Measurements from ENCODE around the gene GPR84.
"Not testable (repeated sequence)": the region's sequence is repeated elsewhere in the genome, so short reads cannot be mapped to it uniquely, and the experiment has no call there.

The GPR84 gene

DNA sequence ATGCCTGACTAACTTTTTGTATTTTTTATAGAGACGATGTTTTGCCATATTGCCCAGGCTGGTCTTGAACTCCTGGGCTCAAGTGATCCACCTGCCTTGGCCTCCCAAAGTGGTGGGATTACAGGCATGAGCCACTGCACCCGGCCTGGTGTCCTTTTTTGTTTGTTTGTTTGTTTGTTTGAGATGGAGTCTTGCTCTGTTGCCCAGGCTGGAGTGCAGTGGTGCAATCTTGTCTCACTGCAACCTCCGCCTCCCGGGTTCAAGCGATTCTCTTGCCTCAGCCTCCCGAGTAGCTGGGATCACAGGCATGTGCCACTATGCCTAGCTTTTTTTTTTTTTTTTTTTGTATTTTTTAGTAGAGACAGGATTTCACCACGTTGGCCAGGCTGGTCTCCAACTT is 10.0 kb downstream of the GPR84 start:
- not testable (repeated sequence) for DNase-seq

DNA sequence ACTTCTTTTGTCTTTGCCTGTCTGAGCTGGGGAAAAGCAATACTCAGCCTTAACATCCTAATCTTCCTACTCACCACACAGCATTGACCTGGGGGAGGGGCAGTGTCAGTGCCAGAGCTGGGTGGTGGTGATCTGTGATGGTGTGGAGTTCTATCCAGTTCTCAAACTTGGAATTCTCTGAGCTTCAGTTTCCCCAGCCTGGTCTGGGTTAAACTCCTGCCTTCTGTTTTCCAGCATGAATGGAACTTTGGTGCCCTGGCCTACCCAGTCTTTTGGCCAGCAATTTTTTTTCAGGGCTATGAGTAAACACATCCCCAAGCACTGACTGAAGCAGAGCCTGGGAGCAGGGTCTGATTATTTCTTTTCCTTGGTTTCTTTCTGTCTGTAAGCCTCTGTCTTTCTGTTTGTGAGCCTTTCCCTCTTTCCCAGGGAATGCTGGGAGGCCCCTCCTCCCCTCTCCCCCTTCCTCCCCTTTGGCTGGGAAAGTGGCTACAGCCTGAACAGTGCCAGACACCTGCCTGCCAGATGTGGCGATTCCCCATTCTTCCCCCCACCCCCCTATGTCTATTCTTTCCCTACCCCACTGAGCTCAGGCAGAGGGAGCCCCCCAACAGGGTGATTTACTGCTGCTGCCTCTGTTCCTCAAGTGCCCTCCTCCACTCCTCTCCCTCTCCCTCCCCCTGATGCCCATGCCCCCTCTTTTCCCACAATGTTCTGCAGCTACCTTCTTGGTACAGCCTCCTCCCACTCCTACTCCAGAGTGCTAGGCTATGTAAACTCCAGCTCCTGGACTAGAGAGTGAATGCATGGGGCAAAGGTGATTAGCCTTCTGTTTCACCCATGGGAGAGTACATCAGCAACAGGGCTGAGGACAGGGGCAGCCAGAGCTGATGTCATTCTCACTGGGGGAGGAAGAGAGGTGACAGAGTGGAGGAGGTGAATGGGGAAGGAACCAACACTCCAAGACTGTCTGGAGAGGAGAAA is 11.1 kb downstream of the GPR84 start:
- DNase-seq = no peak

GRCh38 chr12:54352022-54352531 is 12.2 kb downstream of the GPR84 start:
- DNase-seq = peak; percentile 54

- DNase-seq = no peak
Observed at GRCh38 chr12:54351341-54351740, 12.9 kb downstream of the GPR84 start.

DNA sequence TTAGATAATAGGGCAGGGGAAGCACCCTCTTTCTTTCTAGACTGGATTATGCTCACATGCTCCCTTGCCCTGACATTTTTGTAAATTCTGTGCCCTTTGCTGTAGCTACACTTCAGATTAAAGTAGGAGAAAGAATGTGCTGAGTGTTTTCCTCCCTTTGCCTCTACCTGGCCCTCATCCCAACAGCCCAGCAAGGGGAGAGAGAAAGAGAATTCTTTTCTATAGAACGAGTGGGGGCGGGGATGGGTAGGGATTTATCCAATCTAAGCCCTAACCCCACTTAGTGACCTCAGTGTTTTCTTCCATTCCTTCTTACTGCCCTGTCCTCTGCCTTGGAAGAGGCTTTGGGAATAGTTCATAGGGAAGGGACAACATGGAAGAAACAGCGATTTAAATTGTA is 13.5 kb downstream of the GPR84 start:
- DNase-seq = no peak

GRCh38 chr12:54349679-54350078 is 14.6 kb downstream of the GPR84 start:
- no peak for DNase-seq

DNA sequence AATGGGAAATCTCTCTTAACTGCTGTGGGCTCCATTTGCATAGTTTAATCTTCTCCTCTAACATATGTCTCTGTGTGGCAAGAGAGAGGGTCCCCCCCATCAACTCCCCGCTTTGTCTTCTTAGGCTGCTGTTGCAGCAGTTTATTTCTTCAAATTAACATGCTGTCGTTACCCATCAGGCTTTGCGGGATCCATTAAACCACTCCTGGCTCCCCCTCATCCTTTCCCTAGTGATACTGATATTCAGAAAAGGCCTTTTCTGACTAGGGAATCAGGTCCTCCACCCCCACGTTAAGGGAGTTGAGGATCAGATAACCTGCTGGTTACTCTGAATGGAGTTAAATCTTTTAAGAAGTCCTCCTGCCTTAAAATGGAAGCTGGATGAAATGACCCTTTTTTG is 15.2 kb downstream of the GPR84 start:
- no peak for DNase-seq

GRCh38 chr12:54341378-54342300 is 22.6 kb downstream of the GPR84 start:
- no peak for DNase-seq

DNA sequence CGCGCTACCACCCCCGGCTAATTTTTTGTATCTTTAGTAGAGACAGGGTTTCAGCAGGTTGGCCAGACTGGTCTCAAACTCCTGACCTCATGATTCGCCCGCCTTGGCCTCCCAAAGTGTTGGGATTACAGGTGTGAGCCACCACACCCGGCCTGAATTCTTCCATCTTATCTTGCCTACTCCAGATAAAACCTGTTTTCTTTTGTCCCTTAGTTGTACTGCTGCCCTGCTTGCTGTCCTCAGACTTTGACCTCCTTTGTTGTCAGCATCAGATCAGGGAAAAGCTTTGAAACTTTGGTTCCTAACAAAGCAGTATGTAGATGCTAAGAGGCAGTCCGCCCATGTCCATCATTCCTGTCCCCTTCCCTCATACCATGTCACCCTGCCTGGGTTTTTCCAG is 23.4 kb downstream of the GPR84 start:
- DNase-seq = no peak

DNA sequence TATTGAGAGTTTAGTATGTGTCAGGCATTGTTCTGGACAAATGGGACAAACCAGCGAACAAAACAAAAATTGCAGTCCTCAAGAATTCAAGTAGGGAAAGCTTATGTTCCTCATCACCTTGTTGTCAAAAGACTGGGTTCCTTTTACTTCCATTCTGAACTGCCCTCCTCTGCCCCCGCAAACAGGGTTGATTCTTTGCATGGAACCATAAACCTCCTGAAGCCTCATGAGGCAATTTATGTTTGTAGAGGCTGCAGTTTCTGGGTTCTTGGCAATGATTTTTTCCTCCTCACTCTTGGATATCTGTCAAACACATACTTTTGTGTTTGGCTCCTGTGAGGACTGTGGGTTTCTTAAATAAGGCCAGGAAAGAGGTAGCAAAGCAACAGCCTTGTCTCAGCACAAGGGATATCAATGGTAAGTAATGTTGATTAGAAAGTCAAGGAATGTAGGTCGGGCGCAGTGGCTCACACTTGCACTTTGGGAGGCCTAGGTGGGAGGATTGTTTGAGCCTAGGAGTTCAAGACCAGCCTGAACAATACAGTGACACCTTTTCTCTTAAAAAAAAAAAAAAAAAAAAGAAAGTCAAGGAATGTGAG is 25.5 kb downstream of the GPR84 start:
- no peak for DNase-seq

DNA sequence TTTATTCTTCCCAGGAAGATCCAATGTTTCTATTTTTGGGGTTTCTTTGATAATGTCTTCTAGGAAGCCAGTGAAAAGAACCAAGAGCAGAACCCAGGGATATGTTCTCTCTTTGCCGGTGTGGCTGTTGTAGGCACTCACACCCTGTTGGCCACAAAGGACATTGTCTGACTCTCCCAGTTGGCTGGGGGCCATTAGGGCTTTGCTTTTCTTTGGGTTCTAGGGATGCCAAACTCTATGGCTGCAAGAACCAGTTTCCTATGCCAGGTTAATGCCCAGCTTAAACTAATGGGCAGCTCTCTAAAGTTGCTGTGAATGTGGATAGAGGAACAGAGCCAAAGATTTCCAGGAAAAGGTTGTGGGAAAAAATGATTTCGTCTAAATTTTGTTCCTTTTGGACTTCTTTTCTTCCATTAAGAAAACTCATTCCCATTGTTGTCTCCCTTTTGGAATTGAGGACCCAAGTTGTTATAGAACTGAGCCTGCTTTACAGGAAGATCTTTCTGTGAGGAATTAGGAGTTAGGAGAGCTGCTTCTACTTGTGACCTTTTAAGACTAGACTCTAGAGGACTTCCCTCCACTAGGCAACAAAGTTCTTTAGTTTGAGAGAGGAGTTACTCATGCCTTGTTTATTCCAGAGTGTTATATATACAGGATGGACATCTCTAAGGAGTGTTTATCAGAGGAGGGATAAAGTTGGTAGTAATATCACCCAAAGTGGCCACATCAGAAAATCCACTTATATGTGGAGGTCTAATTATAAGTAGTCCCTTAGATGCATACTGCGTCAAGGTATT is 26.2 kb downstream of the GPR84 start:
- no peak for DNase-seq

DNA sequence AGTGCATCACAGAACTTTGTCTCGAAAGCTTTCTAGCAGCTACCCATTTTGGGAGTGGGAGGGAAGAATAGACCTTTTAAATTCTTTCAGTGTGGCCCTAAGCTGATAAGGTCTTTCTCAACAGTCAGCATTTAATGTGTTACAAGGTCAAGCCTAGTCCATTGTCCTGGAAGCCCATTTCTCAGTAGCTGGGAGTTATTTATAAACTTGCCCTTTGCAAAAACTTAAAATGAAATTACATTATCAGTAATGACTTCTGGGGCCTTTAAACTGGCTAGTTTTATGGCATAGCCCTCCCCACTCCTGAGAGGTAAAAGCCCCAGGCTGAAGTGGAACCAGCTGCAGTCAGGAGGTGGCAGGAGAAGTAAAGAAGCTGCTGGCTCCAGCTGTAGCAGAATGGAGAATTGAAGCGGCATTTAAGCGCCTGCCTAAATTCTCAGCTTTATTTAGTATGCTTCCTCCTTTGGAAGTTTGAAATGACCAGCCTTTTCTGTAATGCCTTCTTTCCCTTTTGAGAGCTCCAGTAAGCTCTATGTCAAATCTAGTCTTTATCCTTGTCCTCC is 26.9 kb downstream of the GPR84 start:
- DNase-seq = no peak

DNA sequence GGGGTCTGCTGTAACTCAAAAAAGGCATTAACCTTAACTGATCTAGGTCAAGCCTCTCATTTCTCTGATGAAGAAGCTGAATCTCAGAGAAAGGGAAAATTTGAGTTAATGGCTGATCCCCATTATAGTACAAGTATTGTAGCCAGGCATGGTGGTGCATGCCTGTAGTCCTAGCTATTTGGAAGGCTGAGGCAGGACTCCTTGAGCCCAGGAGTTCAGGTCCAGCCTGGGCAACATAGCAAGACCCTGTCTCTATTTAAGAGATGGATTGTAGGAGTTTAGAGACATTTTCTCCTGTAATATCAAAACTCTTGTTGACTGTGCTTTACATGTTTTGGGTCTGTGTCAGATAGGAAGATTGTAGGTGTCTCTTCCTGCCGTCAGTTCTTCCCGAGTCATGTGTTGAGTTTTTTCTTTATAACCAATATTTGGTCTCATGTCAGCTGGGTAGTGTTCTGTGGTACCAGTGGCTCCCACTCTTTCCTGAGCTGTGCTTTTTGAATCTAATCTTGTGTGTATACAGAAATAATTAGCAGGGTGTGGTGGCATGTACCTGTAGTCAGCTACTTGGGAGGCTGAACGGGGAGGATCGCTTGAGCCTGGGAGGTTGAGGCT is 30.8 kb downstream of the GPR84 start:
- no peak for DNase-seq

GRCh38 chr12:54331461-54331860 is 32.8 kb downstream of the GPR84 start:
- DNase-seq = no peak

DNA sequence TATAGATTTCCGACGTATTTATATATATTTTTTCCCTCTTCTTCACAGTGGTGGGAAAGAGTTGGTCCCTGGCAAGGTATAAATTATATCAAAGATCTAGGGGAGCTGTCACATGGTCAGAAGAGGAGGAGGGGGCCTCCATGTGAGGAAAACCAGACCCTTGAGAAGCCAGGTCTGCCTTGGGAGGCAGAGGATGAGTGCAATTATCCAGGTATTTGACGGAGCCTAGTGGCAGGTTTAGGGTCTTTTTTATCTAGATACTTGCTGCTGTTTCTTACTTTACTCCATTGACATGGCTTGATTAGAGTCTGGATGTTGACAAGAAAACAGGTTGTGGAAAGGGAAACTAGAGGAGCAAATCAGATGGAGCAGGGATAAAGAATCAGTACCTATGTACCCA is 33.8 kb downstream of the GPR84 start:
- no peak for DNase-seq

- no peak for DNase-seq
Observed at GRCh38 chr12:54329759-54330158, 34.5 kb downstream of the GPR84 start.

- no peak for DNase-seq
Observed at GRCh38 chr12:54328595-54329337, 35.5 kb downstream of the GPR84 start.

- DNase-seq = not testable (repeated sequence)
Observed at GRCh38 chr12:54325442-54326109, 38.7 kb downstream of the GPR84 start.

- peak; percentile 95 for DNase-seq
Observed at GRCh38 chr12:54324617-54325441, 39.5 kb downstream of the GPR84 start, which contains the start of gene COPZ1. TSS of gene COPZ1 (plus strand) at chr12:54325131. CDS start at chr12:54325164, 33 bp downstream.
